ENCODE measurements around the gene NPFF. TPM values are rescaled to one million over a fixed set of nuclear protein-coding genes. Genes with fewer than 3 reads are reported as not detected.

Gene NPFF
- total and polyA plus RNA-seq, 4 donors = not detected

DNA sequence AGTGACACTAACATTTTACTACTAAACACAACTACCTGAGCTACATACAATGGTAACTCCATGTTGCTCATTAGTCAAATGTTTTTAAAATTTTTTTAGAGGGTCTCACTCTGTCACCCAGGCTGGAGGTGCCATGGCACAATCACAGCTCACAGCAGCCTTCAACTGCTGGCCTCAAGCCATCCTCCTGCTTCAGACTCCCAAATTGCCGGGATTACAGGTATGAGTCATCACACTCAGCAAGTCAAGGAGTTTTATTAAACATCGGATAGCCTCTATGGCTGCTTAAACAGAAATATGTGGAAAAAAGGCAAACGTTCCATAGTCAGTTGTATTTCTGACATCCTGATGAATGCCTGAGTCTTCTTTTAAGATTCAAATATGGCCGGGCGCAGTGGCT lies 11.1 kb upstream of the NPFF start:
- peaks cover 13 to 78% (median 57%) of the 10 kb centered on the region in 4 donors for H3K36me3 ChIP-seq (ENCODE audit: control insufficient read depth in 4 of 4, insufficient read depth in 3 of 4, low read depth in 1 of 4, low read length in 3 of 4)
- H3K4me1 ChIP-seq (ENCODE audit: control insufficient read depth in 4 of 4, insufficient read depth in 4 of 4, low read length in 3 of 4) = no peaks in the 10 kb centered on the region
- no peak for DNase-seq (ENCODE audit: low spot score)
- H3K27me3 ChIP-seq (ENCODE audit: control insufficient read depth in 4 of 4, insufficient read depth in 4 of 4, low read length in 3 of 4) = no peaks in the 10 kb centered on the region
- H3K9ac ChIP-seq (ENCODE audit: low read depth in 1 of 2, low read length in 2 of 2) = no peak overlapping the region
- WGBS = 93% methylated on average over 5 of the region's 5 CpGs
- H3K9me3 ChIP-seq (ENCODE audit: control insufficient read depth in 4 of 4, low read length in 3 of 4) = no peaks in the 10 kb centered on the region
- no peak overlapping the region for H3K4me3 ChIP-seq (ENCODE audit: low read depth in 1 of 3, low read length in 3 of 3)
- H3K27ac ChIP-seq (ENCODE audit: low read depth in 1 of 2, low read length in 2 of 2) = no peak overlapping the region
- TF ChIP-seq RXRA (IDR thresholded peaks at IDR 0.05) = no peak
- no peak for TF ChIP-seq JUND (IDR thresholded peaks at IDR 0.05)
- TF ChIP-seq, protein P1, sequence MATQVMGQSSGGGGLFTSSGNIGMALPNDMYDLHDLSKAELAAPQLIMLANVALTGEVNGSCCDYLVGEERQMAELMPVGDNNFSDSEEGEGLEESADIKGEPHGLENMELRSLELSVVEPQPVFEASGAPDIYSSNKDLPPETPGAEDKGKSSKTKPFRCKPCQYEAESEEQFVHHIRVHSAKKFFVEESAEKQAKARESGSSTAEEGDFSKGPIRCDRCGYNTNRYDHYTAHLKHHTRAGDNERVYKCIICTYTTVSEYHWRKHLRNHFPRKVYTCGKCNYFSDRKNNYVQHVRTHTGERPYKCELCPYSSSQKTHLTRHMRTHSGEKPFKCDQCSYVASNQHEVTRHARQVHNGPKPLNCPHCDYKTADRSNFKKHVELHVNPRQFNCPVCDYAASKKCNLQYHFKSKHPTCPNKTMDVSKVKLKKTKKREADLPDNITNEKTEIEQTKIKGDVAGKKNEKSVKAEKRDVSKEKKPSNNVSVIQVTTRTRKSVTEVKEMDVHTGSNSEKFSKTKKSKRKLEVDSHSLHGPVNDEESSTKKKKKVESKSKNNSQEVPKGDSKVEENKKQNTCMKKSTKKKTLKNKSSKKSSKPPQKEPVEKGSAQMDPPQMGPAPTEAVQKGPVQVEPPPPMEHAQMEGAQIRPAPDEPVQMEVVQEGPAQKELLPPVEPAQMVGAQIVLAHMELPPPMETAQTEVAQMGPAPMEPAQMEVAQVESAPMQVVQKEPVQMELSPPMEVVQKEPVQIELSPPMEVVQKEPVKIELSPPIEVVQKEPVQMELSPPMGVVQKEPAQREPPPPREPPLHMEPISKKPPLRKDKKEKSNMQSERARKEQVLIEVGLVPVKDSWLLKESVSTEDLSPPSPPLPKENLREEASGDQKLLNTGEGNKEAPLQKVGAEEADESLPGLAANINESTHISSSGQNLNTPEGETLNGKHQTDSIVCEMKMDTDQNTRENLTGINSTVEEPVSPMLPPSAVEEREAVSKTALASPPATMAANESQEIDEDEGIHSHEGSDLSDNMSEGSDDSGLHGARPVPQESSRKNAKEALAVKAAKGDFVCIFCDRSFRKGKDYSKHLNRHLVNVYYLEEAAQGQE (IDR thresholded peaks at IDR 0.05) = no peak
- no peak for TF ChIP-seq FOXA2 (IDR thresholded peaks at IDR 0.05)
- TF ChIP-seq HNF4G (IDR thresholded peaks at IDR 0.05) = no peak
- TF ChIP-seq, protein P2, sequence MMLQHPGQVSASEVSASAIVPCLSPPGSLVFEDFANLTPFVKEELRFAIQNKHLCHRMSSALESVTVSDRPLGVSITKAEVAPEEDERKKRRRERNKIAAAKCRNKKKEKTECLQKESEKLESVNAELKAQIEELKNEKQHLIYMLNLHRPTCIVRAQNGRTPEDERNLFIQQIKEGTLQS (IDR thresholded peaks at IDR 0.05) = no peak

DNA sequence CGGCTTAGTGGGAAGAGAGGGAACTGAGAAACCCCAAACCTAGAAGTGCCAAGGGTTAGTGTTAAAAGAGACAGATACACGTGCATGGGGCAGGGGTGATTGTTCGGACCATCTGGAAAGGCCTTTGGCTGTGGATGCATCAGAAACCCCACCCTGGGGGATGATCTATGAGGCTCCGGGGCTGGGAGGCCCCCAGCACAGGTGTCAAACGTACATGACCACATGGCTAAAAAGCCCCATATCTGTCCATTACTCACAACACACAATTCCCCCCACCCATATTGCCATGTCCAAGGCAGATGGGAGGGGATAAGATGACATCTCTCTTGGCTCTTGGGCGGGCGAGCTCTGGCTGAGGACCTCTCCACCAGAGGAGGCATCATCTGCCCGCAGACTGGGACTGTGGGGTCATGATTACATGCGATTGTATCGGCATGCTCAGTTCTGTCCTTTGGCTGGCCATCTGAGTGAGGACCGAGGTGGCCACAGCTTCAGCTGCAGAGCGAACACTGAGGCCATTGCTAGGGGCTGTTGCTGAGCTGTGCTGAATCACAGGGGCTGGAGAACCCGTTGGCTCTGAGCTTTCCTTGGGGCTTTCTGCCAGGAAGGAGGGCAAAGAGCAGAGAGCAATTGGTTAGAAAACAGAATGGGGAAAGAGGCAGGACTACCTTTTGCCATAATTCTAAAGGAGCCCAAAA lies 9.6 kb upstream of the NPFF start:
- no peak overlapping the region for H3K9ac ChIP-seq (ENCODE audit: low read depth in 1 of 2, low read length in 2 of 2)
- H3K27ac ChIP-seq (ENCODE audit: low read depth in 1 of 2, low read length in 2 of 2) = no peak overlapping the region
- DNase-seq (ENCODE audit: low spot score) = no peak
- H3K9me3 ChIP-seq (ENCODE audit: control insufficient read depth in 4 of 4, low read length in 3 of 4) = no peaks in the 10 kb centered on the region
- TF ChIP-seq JUND (IDR thresholded peaks at IDR 0.05) = no peak
- TF ChIP-seq HNF4A (conservative IDR thresholded peaks at IDR 0.05) = no peak
- TF ChIP-seq GABPA (IDR thresholded peaks at IDR 0.05 in 1 of 2, conservative IDR thresholded peaks at IDR 0.05 in 1 of 2) = no peak
- TF ChIP-seq, protein P1 (IDR thresholded peaks at IDR 0.05) = no peak
- no peak for TF ChIP-seq EGR1 (IDR thresholded peaks at IDR 0.05; ENCODE audit: low read depth in 2 of 2)
- no peak for TF ChIP-seq FOXA2 (IDR thresholded peaks at IDR 0.05)
- no peak for TF ChIP-seq RXRA (IDR thresholded peaks at IDR 0.05)
- TF ChIP-seq TAF1 (conservative IDR thresholded peaks at IDR 0.05) = no peak
- no peak for TF ChIP-seq NR2F2 (IDR thresholded peaks at IDR 0.05)
- no peaks in the 10 kb centered on the region for H3K4me1 ChIP-seq (ENCODE audit: control insufficient read depth in 4 of 4, insufficient read depth in 4 of 4, low read length in 3 of 4)
- H3K4me3 ChIP-seq (ENCODE audit: low read depth in 1 of 3, low read length in 3 of 3) = no peak overlapping the region
- H3K27me3 ChIP-seq (ENCODE audit: control insufficient read depth in 4 of 4, insufficient read depth in 4 of 4, low read length in 3 of 4) = no peaks in the 10 kb centered on the region
- WGBS = 89% methylated on average over 13 of the region's 13 CpGs
- H3K36me3 ChIP-seq (ENCODE audit: control insufficient read depth in 4 of 4, insufficient read depth in 3 of 4, low read depth in 1 of 4, low read length in 3 of 4) = peaks cover 9 to 77% (median 53%) of the 10 kb centered on the region in 4 donors

Data from liver (tissue), 9 donors.